Tibial nerve (tissue), 3 donors: Measurements from ENCODE around the gene ARHGAP12.

Experiments used
- POLR2A ChIP-seq, 2 donors: fragments of 450-650 bp; IDR thresholded peaks; one replicate each; pipeline ENCODE4 v1.6.1; 2017; ENCODE audit warnings: antibody characterized with exemption in 2 of 2, mild to moderate bottlenecking in 2 of 2, moderate library complexity in 2 of 2
- TF ChIP-seq, protein P1 (sequence below), 5 experiments: fragments of 200-600 bp in 3 of 5; fragments of 450-650 bp in 2 of 5; sonication (generic) in 3 of 5; IDR thresholded peaks; one replicate each; pipeline ENCODE4 v1.5.1; 2016 to 2019; ENCODE audit warnings: antibody characterized with exemption in 5 of 5, mild to moderate bottlenecking in 3 of 5, moderate library complexity in 2 of 5

DNA sequence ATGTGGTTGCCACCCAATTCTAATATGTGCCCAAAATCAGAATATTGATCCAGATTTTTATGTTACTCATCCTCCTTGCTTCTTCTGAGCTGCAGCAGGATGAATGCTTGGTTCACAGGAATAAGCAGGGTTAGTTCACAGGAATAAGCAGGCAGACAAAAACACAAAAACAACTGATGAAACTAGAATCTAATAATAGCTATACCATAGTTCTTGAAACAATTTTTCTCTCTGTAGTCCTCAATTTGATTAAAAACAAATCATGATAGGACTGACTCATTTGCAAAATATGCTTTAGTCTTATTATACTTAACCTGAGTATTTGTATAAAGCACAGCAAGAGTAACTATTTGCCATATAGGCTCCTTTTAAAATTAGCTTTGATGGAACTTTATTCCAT is 24.4 kb upstream of the ARHGAP12 start:
- TF ChIP-seq POLR2A (IDR thresholded peaks at IDR 0.05): no peak
- TF ChIP-seq, protein P1, sequence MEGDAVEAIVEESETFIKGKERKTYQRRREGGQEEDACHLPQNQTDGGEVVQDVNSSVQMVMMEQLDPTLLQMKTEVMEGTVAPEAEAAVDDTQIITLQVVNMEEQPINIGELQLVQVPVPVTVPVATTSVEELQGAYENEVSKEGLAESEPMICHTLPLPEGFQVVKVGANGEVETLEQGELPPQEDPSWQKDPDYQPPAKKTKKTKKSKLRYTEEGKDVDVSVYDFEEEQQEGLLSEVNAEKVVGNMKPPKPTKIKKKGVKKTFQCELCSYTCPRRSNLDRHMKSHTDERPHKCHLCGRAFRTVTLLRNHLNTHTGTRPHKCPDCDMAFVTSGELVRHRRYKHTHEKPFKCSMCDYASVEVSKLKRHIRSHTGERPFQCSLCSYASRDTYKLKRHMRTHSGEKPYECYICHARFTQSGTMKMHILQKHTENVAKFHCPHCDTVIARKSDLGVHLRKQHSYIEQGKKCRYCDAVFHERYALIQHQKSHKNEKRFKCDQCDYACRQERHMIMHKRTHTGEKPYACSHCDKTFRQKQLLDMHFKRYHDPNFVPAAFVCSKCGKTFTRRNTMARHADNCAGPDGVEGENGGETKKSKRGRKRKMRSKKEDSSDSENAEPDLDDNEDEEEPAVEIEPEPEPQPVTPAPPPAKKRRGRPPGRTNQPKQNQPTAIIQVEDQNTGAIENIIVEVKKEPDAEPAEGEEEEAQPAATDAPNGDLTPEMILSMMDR (IDR thresholded peaks at IDR 0.05): no peak
